HG02870 (cell line): ENCODE measurements around the gene MAST4.

Experiments used
- ATAC-seq: cut with Tn5 transposase; IDR thresholded peaks from one replicate; pipeline ENCODE4 v1.9.1; 2021; ENCODE audit warnings: mild to moderate bottlenecking, moderate library complexity; ENCODE audit not compliant: unreplicated experiment

Gene MAST4

DNA sequence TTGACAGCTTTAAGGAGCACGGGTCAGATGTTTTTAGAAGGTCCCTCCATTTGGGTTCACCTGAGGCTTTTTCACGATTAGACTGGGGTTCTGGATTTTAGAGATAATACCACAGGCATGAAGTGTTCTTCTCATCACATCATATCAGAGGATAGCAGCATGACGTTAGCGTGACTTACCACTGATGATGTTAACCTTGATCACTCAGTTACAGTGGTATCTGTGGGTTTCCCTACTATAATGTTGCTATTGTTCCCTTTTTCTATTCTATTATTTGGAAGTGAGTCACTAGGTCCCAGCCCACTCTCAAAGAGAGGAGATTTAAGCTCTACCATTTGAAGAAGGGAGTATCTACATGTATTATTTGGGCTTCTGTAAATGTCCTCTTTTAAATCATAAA is 300.0 kb downstream of the MAST4 start:
- no peak for ATAC-seq

DNA sequence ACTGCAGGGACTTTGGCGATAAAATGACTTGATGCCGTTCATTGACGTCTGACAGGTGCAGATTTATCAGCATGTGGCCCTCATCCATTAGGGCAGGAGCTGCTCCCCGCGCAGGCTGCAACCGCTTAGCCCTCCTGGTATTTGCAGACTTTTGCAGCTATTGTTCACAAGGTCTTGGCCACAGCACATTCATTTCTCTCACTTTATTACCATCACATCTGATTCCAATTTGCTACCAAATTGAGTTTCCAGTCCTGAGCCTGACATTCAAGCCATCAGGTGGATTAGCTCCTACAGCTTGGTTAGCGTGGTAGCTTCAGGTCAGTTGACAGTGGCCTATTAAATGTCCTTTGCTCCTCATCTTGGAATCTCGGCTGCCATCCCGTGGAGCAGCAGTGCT is 301.2 kb downstream of the MAST4 start:
- no peak for ATAC-seq

DNA sequence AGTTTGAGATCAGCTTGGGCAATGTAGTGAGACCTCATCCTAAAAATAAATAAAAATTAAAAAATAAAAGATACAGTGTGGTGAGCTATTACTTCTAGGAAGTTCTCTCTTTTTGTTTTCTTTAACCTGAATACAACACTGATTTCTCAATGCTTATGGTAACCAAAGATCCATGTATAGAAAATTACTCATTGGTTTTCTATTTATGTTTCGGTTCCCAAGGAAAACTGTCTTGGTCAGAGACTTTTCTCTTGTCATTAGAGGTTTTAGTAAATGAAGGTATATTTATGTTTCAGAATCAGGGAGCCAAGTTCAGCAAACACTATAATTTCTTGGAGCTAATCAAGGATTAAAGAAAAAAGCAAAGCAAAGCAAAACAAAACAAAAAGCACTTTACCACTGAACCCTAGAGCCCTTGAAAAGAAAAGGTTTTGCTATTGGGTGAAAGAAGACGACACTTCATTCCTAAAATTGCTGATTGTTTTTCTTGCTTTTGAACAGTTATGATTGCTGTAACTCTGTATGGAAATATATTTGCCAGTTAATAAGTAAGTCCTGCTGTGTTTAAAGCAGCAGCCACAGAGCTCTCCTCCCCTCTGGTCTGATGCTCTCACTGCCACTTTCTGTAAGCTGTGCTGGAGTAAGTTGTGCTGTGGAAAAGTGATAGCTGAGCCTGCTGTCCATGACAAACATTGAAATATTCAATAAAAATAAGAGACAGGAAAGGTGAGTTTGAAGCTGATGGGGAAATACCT is 302.2 kb downstream of the MAST4 start:
- ATAC-seq, result no peak

DNA sequence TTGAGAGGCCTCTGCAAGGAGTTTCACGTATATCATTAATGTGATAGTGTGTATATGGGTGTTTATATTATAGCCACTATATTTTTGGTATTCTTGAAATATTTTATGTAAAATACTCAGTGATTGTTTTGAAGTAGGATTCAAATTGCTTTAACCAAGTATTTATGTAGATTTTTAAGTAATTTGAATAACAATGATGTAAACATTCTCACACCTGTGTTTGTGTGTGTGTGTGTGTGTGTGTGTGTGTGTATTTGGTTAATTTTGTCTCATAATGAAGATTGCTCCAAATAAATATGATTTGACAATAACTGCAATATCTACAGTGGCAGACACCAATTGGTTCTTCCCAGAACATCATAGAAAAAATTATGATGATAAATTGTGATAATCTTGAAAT is 307.0 kb downstream of the MAST4 start:
- no peak for ATAC-seq

DNA sequence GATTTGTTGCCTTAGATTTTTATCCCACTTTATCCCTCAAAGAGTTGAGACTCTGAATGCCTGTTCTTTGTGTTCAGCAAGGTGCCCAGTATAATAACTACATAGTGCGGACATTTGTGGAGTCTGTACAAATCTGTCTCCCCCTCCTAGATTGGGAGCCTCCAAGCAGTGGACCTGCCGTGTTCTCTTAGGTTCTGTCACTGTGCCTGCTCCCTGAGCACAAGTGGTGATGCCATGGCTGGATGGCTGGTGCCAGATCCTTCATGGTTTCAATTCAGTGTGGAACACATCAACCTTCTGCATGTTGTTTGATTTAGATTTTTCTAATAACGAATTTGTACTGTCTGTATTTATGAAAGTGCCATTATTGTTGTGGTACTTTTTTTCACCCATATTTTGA is 307.5 kb downstream of the MAST4 start:
- ATAC-seq, result no peak

DNA sequence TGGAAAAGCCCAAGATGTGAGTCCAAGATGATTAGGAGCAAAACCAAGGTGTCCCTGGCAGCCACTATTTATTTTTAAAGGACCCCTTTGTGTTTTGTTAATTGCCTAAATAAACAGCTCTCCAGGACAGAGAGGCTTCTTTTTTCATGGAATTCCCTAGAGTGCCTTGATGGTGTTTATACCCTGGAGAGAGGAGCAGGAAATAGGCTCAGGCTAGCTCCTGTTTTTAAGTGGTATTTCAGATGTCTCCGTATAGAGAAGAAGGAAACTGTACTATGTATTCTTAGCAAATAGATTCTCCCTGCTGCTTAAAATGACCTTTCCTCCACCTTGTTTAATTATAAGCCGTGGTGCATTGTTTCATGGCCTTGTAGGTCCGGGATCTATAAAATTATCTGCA is 308.0 kb downstream of the MAST4 start:
- ATAC-seq, result no peak

DNA sequence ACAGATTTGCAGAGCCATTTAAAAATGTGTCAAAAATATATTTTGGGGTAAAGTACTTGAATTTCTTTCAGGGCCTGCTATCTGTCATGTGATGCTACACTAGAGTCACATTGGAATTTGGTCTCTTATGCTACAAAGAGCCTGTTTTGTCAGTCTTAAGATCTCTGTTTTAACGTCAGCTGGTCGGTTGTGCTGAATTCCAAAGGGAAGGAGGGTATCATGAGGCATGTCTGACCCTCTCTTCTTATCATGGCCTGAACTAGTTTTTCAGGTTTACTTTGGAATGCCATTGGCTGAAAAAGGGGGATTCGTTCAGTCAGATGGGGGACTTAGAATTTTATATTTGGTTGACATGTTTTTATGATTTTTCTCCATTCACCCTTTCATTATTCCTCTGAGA is 309.8 kb downstream of the MAST4 start:
- ATAC-seq, result no peak

DNA sequence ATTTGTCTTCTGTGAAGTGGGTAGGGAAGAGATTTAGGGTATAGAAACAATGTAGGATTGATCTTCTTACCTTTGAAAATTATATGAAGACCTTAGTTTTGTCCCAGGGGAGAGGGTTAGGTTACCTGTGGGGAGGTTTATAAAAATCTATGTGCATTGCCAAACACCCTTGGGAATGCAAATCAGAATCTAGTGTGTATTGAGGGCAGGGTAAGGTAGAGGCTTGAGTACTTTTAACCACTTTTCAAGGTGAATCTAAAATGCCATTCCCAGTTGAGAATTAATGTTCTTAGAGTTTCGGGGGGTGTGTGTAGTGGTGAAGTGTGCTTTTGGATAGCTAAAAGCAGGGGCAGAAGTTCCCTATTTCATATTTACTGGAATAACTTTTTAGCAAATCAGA is 312.0 kb downstream of the MAST4 start:
- no peak for ATAC-seq

DNA sequence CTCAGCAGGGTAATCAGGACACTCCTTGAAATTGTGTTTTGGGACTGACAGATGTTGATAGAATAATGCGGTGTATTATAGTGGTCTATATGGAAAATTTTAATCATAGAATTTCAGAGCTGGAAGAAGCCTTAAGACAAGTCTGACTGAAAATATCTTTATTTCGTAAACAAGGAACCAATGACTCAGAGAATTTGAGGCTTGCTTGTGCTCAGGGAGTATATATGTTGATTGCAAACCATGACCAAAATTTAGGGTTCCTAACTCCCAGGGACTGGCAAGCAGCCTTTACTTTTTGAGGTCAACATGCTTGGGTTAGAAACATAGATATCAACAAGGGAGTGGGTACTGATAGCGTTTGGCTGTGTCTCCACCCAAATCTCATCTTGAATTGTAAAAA is 313.2 kb downstream of the MAST4 start:
- ATAC-seq, result no peak

DNA sequence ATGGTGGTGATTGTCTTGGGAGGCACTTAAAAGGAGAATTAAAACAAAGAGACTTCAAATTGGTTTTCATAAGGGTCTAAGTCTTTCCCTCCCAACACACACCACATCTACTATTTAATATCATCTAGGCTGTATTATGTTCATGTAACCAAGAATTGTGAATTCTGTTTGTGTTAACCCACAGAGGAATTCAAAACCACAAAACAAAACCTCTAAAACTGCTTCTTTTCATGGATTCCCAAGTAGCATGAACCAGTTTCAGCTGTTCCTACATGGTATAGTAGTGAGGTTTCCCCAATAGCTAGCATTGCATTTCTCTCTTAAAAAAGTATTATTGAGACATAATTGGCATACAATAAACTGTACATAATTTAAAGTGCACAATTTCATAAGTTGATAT is 316.6 kb downstream of the MAST4 start:
- no peak for ATAC-seq

DNA sequence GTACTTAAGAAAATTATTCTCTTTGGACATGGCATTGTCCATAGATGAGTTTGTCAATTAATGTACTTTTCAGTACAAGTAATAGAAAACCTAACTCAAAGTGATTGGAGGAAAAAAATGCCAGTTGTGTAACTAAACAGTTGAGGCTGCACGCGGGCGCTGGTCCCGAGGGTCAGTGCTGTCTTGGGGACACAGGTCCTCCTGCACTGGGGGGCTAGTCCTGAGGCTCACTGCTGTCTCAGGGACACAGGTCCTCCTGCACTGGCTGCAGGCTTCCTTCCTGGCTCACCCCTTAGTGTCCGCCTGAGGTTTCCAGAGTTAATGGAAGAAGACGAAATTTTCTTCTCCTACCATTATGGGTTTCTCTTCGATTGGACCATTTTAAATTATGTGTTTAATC is 319.3 kb downstream of the MAST4 start:
- ATAC-seq, result no peak

DNA sequence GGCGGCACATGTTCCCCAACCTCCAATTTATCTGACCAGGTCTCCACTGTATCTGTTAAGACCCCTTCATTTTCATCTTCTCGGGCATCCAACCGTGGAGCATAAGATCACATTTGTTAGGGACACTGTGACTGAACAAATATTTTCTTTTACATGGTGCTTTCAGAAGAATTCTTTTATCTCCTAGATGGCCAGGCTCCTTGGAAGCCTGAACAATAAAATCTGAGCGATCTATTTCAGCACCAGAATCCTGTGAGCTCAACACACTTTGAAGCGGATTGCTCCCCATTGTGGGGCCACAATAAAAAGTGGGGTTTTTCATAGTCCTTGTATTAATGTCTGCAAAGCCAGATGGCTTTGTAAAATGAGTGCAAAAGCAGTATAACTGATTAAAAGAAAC is 326.7 kb downstream of the MAST4 start:
- no peak for ATAC-seq

DNA sequence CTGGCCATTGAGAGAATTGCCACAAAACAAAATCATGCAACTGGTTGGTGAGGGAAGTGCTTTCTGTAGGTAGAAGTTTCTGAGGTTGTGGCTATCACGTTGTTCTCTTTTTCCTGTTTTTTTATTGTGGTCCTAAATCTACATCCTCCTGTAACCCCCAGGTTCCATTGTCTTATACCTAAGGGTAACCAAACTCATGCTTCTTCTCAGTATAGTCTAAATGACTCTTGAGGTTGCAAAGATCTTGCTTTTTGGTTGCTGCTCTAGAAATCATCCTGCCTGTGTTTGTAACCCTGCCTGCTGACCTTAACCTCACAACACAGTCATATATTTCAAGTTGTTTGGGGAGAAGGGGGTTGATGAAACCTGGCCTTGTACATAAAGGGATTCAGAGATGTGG is 327.3 kb downstream of the MAST4 start:
- no peak for ATAC-seq

DNA sequence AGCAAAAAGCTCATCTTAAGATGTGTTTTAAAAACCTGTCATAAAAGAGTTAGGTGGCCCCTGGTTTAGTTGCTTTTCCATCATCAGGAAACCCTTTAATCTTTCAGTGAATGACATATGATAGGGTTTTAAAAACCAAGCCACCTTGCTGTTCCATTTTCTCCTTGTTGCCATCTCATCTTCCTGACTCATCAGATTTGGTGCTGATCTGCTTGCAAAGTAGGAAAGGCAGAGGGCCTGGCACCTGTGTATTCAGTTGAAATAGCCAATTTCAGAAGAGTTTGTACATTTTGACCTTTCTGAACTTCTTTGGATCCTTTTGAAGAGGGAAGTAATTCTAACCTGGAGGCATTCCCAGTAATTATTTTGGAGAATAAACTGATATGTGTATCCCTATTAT is 327.7 kb downstream of the MAST4 start:
- no peak for ATAC-seq

DNA sequence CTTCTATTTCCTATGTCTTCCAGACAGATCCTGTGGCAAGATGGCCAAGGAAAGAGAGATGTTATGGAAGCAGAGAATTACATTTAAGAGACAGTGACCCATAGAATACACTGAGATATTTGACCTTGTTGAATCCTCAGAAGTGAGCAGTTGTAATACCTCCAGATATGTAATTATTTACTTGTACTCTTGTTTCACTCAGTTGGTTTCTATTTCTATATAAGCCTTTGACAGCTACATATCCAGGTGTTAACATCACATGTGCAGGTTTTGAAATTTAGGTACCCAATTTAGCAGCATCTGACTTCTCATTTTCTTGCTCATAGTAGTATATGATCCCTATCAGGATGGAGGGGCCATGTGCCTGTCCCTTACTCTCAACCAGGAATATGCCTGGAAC is 330.9 kb downstream of the MAST4 start:
- no peak for ATAC-seq

DNA sequence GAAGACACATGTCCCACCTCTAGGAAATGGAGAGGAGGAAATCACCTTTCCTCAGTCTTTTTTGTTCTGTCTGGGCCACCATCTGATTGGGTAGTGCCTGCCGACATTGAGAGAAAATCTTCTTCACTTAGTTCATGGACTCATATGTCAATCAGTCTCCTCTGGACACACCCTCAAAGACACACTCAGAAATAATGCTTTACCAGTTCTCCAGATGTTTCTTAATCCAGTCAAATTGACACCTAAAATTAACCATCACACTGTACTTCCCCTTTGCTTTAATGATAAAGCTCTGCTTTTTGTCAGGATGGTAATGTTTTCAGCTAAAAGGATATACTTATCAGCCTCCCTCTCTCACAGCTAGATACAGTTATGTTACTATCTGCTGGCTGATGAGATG is 333.1 kb downstream of the MAST4 start:
- ATAC-seq, result no peak

DNA sequence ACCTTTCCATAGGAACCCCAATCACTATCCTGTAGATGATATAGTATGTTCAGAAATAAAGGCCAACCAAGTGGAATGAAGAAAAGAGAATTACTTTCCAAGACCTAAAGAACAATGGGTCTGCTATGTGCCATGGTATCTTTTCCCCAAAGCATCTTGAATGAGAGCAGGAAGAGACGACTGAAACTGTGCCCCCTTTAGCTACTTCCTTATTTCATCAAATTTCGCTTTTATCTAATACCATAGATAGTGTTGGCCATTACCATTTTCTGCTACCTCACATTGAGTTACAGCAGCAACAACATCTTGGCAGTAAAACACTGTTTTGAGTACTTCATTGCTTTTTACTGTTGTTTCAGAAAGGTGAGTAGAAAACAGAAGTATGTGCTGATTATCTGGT is 333.8 kb downstream of the MAST4 start:
- no peak for ATAC-seq

DNA sequence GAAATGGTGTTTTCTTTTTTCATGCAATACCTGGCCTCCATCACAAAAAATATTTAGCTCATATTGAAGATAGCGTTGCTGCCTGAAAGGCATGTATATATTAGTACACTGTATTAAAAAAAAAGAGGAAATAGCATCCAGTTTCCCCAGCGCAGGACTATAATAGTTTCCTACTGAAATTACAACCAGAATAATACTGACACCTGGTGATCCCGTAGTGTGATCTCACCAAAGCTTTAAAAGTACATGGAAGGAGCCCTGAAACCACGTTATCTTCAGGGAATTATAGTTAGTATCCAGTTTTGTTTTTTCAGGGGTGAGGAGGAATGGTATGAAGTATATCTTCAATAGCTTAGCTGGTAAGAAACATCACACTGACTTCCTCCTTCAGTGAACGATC is 335.5 kb downstream of the MAST4 start:
- no peak for ATAC-seq

DNA sequence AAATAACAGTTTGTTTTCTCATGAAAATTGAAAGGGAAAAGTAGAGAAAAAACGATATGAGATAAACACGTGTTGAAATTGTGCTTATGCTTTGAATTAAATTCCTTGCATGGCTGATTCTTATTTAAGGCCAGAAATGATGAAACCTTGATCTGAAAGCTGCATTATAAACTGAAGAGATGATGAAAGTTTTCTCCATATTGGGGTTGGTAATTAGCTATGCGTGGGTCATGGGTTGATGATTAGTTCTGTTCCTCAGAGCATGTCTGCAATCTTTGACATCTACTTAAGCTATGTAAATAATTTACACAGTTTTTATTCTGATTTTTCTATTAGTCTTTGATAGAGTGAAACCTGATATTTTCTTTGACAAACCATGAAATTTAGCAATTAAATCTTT is 336.3 kb downstream of the MAST4 start:
- no peak for ATAC-seq

DNA sequence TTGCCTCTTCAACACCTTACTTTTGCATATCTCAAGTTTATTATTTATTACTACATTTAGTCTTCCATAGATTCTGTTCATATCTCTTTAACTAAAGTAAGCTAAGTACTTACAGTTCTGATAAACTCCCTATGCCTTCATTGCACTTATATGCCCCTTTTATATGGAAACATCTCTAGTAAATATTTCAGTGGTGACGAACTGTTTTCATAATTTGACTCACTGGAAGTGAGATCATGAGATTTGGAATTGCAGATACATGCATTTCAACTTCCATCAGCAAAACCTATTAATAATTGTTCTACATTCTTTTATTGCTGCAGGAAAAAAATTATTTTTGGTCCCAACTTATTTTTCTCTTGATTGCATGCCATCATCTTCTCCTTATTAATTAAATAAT is 336.9 kb downstream of the MAST4 start:
- ATAC-seq, result no peak

DNA sequence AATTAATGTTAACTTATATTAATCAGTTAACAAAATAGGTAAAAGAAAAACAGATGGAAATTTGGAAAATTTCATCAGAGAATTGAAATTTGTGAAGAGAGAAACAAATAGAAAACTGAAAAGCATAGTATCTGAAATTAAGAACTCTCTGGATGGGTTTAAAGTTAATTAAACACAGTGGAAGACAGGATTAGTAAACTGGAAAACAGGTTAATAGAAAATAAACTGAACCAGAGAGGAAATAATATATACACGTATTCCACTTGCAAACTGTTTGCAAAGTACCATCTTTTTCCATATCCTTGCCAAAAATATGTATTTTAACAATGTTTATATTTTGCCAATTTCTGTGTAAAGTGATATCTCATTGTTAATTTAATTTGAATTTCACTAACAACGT is 342.9 kb downstream of the MAST4 start:
- no peak for ATAC-seq

DNA sequence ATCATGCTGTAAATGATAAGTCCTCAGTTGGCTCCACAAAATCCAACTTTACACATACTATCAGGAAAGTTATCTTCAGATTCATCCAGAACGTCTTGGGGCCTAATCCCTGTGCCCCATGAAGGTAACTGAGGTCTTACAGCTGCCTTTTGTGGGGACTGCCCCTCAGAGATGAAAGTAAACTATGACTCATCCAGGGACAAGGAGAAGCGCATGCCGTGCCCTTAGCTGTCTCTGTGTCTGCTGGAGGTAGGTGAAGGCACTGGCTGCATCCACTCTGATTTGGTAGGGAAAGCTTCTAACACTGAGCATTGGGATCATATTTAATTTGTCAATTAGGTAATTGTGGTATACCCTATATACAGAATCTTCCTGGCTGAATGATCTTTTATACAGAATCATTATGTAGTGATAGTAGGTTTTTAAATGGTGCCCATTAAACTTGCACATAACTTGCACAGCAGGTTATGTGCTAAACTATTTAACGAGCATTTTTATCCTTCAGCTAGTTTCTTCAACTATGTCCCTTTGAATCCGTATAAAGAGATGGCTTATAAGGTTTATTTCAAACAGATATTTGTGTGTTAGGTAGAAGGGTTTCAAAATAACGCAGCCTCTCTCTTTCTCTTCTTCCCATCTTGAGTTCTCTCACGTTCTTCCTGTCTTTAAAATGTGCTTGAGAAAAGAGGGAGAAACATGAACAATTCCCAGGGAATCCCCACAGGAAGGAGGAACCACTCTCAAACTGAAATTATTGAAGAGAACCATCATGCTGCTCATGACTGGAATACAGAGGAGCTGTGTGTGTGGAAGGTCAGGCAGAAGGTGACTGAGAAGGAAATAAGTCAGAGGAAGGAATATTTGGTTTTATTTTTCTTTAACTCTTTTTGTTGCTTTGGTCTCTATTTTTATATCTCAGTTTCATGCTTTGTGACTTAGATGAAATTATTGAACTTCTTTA is 349.5 kb downstream of the MAST4 start:
- peak; percentile 100 for ATAC-seq
